ENCODE data around the gene WWC2.

Gene WWC2

GRCh38 chr4:183362916-183363542 lies 264.0 kb downstream of the WWC2 start:
- FAIRE-seq = no peak

GRCh38 chr4:183364025-183364424 lies 265.0 kb downstream of the WWC2 start:
- FAIRE-seq = no peak

- FAIRE-seq = no peak
Measured at GRCh38 chr4:183366206-183366835, 267.3 kb downstream of the WWC2 start.

GRCh38 chr4:183369073-183369472 lies 270.0 kb downstream of the WWC2 start:
- no peak for FAIRE-seq

Data from islet of Langerhans (tissue), 1 donor.